Mesenchymal stem cell (in vitro differentiated cells and primary cell): ENCODE results near the gene TENM3.
A peak's percentile ranks its signal among the peaks of the same experiment; 100 is the strongest.

Source experiments
- DNase-seq: peaks from one replicate; pipeline ENCODE4 v3.0.0-alpha.2; 2013
- H2AFZ ChIP-seq: one replicate; pipeline ENCODE4 v1.6.1; 2013; ENCODE audit warnings: low read depth, mild to moderate bottlenecking, control low read depth, inconsistent platforms, low read length, moderate library complexity
- H2AK5ac ChIP-seq: 2 replicates; pipeline ENCODE4 v1.6.1; 2013; ENCODE audit warnings: low read length, moderate library complexity, mild to moderate bottlenecking, inconsistent platforms; ENCODE audit not compliant: severe bottlenecking
- H2BK120ac ChIP-seq: one replicate; pipeline ENCODE4 v1.6.1; 2013; ENCODE audit warnings: low read depth, mild to moderate bottlenecking, inconsistent platforms, low read length, moderate library complexity
- H2BK12ac ChIP-seq, 2 experiments: one replicate each; pipeline ENCODE4 v1.6.1; 2013; ENCODE audit warnings: inconsistent platforms in 2 of 2, low read length in 2 of 2, mild to moderate bottlenecking in 2 of 2, moderate library complexity in 2 of 2, control low read depth in 1 of 2
- H2BK15ac ChIP-seq: one replicate; pipeline ENCODE4 v1.6.1; 2013; ENCODE audit warnings: mild to moderate bottlenecking, low read depth, inconsistent platforms; ENCODE audit not compliant: poor library complexity, severe bottlenecking
- H2BK5ac ChIP-seq: 2 replicates; pipeline ENCODE4 v1.6.1; 2013; ENCODE audit warnings: low read depth, mild to moderate bottlenecking, low read length, control low read depth, inconsistent platforms; ENCODE audit not compliant: poor library complexity, severe bottlenecking
- H3K14ac ChIP-seq, 2 experiments: one replicate each; pipeline ENCODE4 v1.6.1; 2013; ENCODE audit warnings: inconsistent platforms in 2 of 2, low read length in 2 of 2, control low read depth in 1 of 2, mild to moderate bottlenecking in 1 of 2, moderate library complexity in 1 of 2
- H3K18ac ChIP-seq, 2 experiments: one replicate each; pipeline ENCODE4 v1.6.1; 2013; ENCODE audit warnings: inconsistent platforms in 2 of 2, low read length in 2 of 2, control low read depth in 1 of 2, low read depth in 1 of 2, mild to moderate bottlenecking in 1 of 2
- H3K23ac ChIP-seq, 2 experiments: one replicate each; pipeline ENCODE4 v1.6.1; 2013; ENCODE audit warnings: inconsistent platforms in 2 of 2, low read length in 2 of 2, mild to moderate bottlenecking in 2 of 2, moderate library complexity in 2 of 2, control low read depth in 1 of 2
- H3K27ac ChIP-seq: 2 replicates; pipeline ENCODE4 v1.5.1; 2013; ENCODE audit warnings: mild to moderate bottlenecking, moderate library complexity, low read length, control low read depth, inconsistent platforms; ENCODE audit not compliant: poor library complexity, severe bottlenecking
- H3K27me3 ChIP-seq, 2 experiments: 2 replicates each; pipeline versions ENCODE4 v1.6.1 to v1.7.0; 2013; ENCODE audit warnings: low read length in 2 of 2, mild to moderate bottlenecking in 2 of 2, moderate library complexity in 2 of 2, control low read depth in 1 of 2, inconsistent platforms in 1 of 2; ENCODE audit not compliant: control insufficient read depth in 1 of 2, insufficient read depth in 1 of 2
- H3K36me3 ChIP-seq, 2 experiments: 2 replicates each; pipeline versions ENCODE4 v1.6.1 to v1.7.0; 2013; ENCODE audit warnings: low read length in 2 of 2, control low read depth in 1 of 2, inconsistent platforms in 1 of 2, low read depth in 1 of 2, mild to moderate bottlenecking in 1 of 2; ENCODE audit not compliant: insufficient read depth in 2 of 2, control insufficient read depth in 1 of 2
- H3K4ac ChIP-seq, 2 experiments: one replicate each; pipeline ENCODE4 v1.6.1; 2013; ENCODE audit warnings: inconsistent platforms in 2 of 2, low read length in 2 of 2, mild to moderate bottlenecking in 2 of 2, moderate library complexity in 2 of 2, control low read depth in 1 of 2, low read depth in 1 of 2
- H3K4me1 ChIP-seq: 2 replicates; pipeline ENCODE4 v1.6.1; 2013; ENCODE audit warnings: low read depth, low read length, control low read depth; ENCODE audit not compliant: control insufficient read depth, insufficient read depth
- H3K4me2 ChIP-seq: 2 replicates; pipeline ENCODE4 v1.6.1; 2013; ENCODE audit warnings: low read length, mild to moderate bottlenecking, inconsistent platforms; ENCODE audit not compliant: poor library complexity, severe bottlenecking
- H3K4me3 ChIP-seq, 2 experiments: 2 replicates each; pipeline versions ENCODE4 v1.5.1 to v1.7.0; 2013; ENCODE audit warnings: low read length in 2 of 2, mild to moderate bottlenecking in 2 of 2, control low read depth in 1 of 2, low read depth in 1 of 2; ENCODE audit not compliant: insufficient read depth in 1 of 2
- H3K79me1 ChIP-seq: replicated peaks from 2 replicates; pipeline ENCODE4 v1.6.1; 2013; ENCODE audit warnings: mild to moderate bottlenecking, control low read depth, low read length, inconsistent platforms; ENCODE audit not compliant: poor library complexity, severe bottlenecking
- H3K9ac ChIP-seq: 2 replicates; pipeline ENCODE4 v1.7.0; 2013; ENCODE audit warnings: mild to moderate bottlenecking, low read length, moderate library complexity
- H3K9me3 ChIP-seq: 2 replicates; pipeline ENCODE4 v1.7.0; 2013; ENCODE audit warnings: mild to moderate bottlenecking, low read length; ENCODE audit not compliant: control insufficient read depth
- H4K8ac ChIP-seq: one replicate; pipeline ENCODE4 v1.6.1; 2013; ENCODE audit warnings: inconsistent platforms, mild to moderate bottlenecking, low read length, moderate library complexity
- H4K91ac ChIP-seq: one replicate; pipeline ENCODE4 v1.6.1; 2013; ENCODE audit warnings: mild to moderate bottlenecking, low read length, inconsistent platforms
- WGBS: methylation state at CpG from one replicate; pipeline ENCODE4 v1.1.7; 2013; ENCODE audit warnings: mixed read lengths; 5-methylcytosine and 5-hydroxymethylcytosine counted together

The TENM3 gene

GRCh38 chr4:182297659-182298058 is 54.5 kb downstream of the TENM3 start:
- Histone ChIP-seq H3K27me3 (no peaks in the 10 kb centered on the region), H4K8ac (no peak overlapping the region), H3K79me1 (peaks cover 11% of the 10 kb centered on the region), H3K4me1 (peaks cover 4% of the 10 kb centered on the region), H3K9me3 (no peaks in the 10 kb centered on the region), H3K23ac (no peak overlapping the region), H2BK12ac (no peak overlapping the region), H2AK5ac (peak overlapping the region; percentile 5), H2BK15ac (no peak overlapping the region), H3K14ac (no peak overlapping the region), H2BK5ac (no peak overlapping the region), H4K91ac (no peak overlapping the region), H2BK120ac (no peak overlapping the region), H3K36me3 (no peaks in the 10 kb centered on the region), H3K27ac (peak overlapping the region; percentile 30), H3K9ac (no peak overlapping the region), H3K4me2 (no peak overlapping the region), H2AFZ (no peak overlapping the region), H3K18ac (no peak overlapping the region), H3K4me3 (no peak overlapping the region), H3K4ac (no peak overlapping the region)
- 50% methylated on average over 8 of the region's 9 CpGs for WGBS
- DNase-seq, result peak; percentile 18

DNA sequence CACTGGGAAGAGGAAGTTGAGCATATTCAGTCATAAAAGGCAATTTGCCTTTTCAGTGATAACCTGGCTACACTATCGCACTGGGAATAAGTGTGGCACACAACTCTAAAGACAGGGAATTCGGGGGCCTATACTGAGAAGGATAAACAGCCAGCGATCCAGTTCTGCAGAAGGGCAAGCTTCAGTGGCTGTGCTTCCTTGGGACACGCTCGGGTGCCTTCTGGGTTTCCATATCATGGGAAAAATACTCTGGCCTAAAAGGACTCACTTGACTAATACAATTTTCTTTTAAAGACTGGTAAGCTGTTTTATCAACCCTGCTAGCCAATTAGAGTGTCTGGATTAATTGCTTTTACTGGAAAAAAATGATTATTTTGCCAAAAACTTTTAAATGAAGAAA is 58.5 kb downstream of the TENM3 start:
- Histone ChIP-seq H2BK120ac (no peak overlapping the region), H2BK5ac (no peak overlapping the region), H3K4me3 (no peak overlapping the region), H3K9me3 (no peaks in the 10 kb centered on the region), H3K79me1 (peaks cover 10% of the 10 kb centered on the region), H3K14ac (no peak overlapping the region), H3K23ac (no peak overlapping the region), H3K4me2 (no peak overlapping the region), H2BK15ac (no peak overlapping the region), H4K8ac (no peak overlapping the region), H3K4ac (no peak overlapping the region), H2BK12ac (no peak overlapping the region), H3K27ac (no peak overlapping the region), H3K27me3 (no peaks in the 10 kb centered on the region), H3K4me1 (peaks cover 4% of the 10 kb centered on the region), H2AFZ (no peak overlapping the region), H3K9ac (no peak overlapping the region), H3K36me3 (no peaks in the 10 kb centered on the region), H2AK5ac (no peak overlapping the region), H4K91ac (no peak overlapping the region), H3K18ac (no peak overlapping the region)
- DNase-seq, result no peak
- 87% methylated on average over 5 of the region's 5 CpGs for WGBS

DNA sequence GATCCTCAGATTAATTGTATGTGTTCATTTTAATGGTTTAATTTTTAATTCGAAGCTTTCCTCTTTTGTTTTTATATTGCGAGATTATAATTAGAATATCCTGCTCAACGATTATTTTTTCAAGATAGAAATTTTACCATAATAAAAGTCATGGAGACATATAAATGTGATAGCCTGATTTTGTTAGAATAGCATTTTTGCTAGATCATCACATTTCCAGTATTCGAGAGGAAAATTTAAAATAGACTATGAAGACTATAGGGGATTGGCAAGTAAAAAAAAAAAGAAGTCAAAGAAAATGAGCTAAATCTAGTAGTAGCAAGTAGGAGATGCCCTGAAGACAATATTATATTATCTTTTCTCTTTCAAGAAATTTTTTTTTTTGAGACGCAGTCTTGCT is 60.6 kb downstream of the TENM3 start:
- Histone ChIP-seq H3K9me3 (no peaks in the 10 kb centered on the region), H3K23ac (no peak overlapping the region), H4K91ac (no peak overlapping the region), H3K4me1 (peaks cover 2% of the 10 kb centered on the region), H2AFZ (no peak overlapping the region), H3K27me3 (no peaks in the 10 kb centered on the region), H3K27ac (no peak overlapping the region), H3K79me1 (peaks cover 9% of the 10 kb centered on the region), H4K8ac (no peak overlapping the region), H2BK12ac (no peak overlapping the region), H3K9ac (no peak overlapping the region), H2BK120ac (no peak overlapping the region), H2AK5ac (no peak overlapping the region), H3K4ac (no peak overlapping the region), H2BK5ac (no peak overlapping the region), H3K18ac (no peak overlapping the region), H2BK15ac (no peak overlapping the region), H3K36me3 (no peaks in the 10 kb centered on the region), H3K14ac (no peak overlapping the region), H3K4me2 (no peak overlapping the region), H3K4me3 (no peak overlapping the region)
- no peak for DNase-seq
- 100% methylated on average over 2 of the region's 5 CpGs for WGBS

DNA sequence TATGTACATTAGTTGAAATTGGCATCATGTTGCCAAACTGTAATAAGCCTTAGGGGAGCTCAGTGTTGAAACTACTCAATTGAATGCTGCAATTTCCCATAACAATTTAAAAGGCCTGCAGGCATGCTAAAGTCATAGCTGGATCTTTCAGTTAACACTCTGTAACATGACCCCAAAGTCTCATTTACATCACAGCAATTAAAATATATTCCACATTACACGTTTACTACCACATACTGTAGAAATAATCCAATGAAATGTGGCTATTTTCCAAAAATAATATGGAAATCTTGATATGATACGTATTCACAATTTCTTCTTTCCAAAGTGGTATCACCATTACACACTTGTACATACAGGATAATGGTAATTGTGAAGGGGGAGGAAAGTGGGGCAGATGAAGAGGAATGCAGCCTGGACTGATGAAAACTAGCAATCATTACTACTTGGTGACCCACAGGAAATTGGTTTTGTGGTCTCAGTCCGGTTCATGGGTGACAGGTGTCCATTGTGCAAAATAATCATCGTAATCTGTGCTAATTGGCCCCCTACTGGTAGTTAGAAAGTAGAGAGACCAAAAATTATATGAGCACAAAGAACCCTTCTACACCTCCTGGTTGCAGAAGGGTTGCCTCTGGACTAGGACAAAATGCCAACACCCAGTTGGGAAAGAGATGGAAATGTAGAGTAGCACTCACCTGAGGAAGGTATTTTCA is 63.7 kb downstream of the TENM3 start:
- 100% methylated on average over 1 of the region's 4 CpGs for WGBS
- Histone ChIP-seq H3K4me3 (no peak overlapping the region), H3K23ac (no peak overlapping the region), H3K27ac (no peak overlapping the region), H3K9me3 (no peaks in the 10 kb centered on the region), H2AK5ac (peak overlapping the region; percentile 83), H2BK12ac (no peak overlapping the region), H3K4me1 (peaks cover 2% of the 10 kb centered on the region), H2BK120ac (no peak overlapping the region), H4K8ac (no peak overlapping the region), H2AFZ (no peak overlapping the region), H4K91ac (no peak overlapping the region), H3K4ac (no peak overlapping the region), H3K4me2 (no peak overlapping the region), H2BK5ac (no peak overlapping the region), H3K27me3 (no peaks in the 10 kb centered on the region), H3K18ac (no peak overlapping the region), H3K79me1 (peaks cover 10% of the 10 kb centered on the region), H3K36me3 (no peaks in the 10 kb centered on the region), H3K14ac (no peak overlapping the region), H2BK15ac (no peak overlapping the region), H3K9ac (no peak overlapping the region)
- no peak for DNase-seq
